Stimulated activated CD8-positive, alpha-beta memory T cell treated with anti-CD3 and anti-CD28 coated beads, Interleukin-15, amount 100 ng/mL, for 48 hours (primary cell): ENCODE results near the gene GCFC2.
A peak's percentile ranks its signal among the peaks of the same experiment; 100 is the strongest.
"Not testable (repeated sequence)": the region's sequence is repeated elsewhere in the genome, so short reads cannot be mapped to it uniquely, and the experiment has no call there.

Experiments
- DNase-seq, 2 donors: peaks; one replicate each; pipeline ENCODE4 v3.0.0-alpha.2; 2020; ENCODE audit warnings: low read depth in 2 of 2

Gene GCFC2

DNA sequence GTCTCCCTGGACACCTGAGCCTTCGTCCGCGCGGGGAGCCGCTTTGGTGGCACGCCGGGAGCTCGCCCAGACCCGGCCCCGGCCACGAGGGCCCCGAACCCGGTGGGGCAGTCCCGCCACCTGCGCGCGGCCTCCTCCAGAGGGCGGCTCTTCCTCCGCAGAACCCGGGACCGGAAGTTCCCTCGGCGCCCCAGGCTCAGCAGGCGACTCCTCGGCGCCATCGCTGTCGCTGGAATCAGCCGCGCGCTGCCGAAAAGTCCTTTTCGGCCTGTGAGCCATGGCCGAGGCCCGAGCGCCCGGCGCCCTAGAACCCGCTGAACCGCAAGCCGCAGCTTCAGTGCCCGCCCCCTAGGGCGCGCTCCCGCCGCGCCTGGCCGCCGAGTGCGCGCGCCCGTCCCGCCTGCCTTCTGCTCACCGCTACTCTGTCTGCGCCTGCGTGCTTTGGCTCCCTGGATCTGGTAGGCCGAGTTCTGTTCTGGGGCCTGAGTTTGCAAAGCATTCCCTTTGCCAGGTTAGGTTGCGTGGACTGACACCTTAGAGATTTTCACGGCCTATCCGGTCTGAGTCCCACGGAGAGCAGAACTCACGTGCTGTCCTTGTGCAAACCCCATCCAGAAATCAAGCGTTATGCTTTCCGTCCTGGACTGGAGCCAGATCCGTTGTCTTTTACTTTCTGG lies at the start of gene GCFC2:
GCFC2 (minus strand) TSS at position 339 of the 677 bp plus-strand sequence; CDS start at position 279, 60 bp downstream.
- peak; percentile 82 to 83 for DNase-seq

DNA sequence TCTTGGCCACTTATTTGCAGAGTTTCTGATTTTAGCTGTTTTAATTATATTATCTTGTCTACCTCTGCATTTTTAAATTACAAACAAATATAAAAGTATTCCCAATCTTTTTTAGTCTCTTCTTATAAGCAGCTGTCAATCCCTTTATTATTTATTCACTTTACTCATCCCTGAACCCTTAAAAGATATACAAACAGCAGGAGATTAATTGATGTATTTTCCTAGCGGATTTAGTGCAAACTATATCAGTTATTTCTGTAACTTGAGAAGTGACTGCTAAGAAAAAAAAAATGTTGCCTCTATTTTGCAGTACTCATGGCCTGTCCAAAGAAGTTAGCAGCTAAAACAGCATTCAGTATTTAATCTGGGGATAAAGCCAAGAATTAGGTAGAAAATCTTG lies 42.1 kb upstream of the GCFC2 start:
- no peak for DNase-seq

DNA sequence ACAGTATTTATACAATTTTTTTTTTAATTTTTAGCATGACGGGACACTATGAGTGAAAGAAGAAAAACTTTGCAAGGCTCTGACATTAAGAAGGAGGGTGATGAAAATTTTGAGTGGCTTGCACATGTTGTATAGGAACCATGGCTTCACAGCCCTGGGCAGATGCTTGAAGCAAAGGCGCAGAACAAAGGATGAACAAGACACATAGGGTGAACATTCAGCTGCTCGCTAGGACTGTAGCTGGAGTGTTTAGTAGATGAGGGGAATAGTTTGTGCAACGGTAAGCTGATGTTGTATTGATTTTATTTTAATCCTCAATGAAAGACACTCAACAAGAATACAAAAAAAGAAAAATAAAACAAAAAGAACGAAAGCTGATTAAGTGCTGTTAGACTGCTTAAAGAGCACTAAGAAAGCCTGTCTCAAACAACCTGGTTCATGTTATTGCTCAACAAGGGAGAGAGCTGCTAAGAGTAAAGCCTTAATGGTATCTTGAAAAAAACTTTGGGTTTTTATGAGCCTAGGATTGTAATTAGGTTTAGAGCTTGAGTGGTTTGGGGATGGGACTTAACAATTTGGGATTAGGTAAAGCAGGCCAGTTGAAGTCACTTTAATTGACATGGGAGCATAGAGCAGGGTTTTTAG lies 41.2 kb upstream of the GCFC2 start:
- DNase-seq: no peak

DNA sequence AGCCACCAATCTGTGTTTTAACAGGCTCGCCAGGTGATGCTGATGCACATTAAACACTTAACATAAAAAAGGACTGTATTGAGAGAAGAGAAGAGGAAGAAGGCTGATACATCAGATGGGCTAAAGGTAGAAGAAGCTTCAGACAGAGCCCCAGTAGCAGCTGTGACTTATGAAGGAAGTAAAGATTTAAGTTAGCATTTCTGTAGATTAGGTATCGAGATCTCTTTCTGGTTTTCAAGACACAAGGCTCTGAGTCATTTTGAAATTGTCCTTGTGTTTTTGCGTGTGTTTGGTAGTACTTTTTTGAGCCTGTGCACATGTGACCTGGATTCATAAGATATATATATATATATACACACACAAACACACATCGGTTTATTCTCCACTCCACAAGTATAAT lies 40.6 kb upstream of the GCFC2 start:
- DNase-seq: no peak

DNA sequence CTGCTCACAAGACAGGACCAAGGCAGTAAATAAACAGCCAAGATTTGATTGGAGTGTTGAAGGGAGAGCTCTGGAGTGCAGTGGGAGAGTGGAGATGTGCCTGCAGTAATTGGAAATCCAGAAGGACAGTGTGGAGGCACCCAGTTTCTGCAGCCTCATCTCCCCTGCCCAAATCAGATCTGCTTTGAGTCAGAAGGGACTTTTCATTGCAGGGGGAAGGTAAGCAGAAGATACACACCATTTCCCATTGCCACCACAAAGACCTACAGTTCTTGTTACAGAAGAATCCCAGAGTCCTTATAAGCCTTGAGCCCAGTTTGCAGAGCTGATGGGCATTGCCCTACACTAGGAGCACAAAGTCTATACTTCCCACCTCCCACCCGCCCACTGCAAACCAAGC lies 27.2 kb upstream of the GCFC2 start:
- DNase-seq: no peak

DNA sequence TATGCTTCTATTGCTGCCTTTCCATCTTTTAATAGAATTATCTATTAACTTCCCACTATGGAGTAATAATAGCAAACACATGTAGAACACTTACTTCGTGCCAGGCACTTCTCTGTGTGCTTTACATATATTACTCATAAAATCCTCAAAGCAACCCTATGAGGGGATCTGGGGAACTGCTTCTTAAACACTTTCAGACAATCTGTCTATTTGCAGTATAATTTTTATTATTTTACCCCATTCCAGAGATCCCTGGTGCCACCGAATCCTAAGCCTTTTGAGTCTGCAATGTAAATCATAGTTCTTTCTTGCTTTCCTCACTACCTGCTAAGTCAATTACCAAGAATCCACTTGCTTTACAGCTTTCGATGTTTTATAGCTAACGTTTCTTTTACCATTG lies 25.6 kb upstream of the GCFC2 start:
- DNase-seq: no peak

DNA sequence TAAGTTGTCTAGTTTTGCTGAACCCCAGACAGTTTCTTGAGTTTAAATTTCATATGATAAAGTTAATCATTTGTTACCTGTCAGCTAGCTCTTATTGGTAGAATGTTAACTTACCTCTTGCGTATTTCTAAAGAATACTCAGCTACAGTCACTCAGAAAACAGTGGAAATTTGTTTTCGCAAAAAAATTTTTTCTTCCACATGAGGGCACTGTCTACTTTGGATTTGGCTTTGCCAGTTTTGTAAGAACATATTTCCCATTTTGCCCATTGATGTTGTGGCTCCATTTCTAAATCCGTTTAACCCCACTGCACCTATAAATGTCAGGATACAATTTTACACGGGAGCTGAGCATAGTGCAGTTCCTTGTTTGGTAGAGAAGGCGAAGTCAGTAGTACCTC lies 19.1 kb upstream of the GCFC2 start:
- no peak for DNase-seq

DNA sequence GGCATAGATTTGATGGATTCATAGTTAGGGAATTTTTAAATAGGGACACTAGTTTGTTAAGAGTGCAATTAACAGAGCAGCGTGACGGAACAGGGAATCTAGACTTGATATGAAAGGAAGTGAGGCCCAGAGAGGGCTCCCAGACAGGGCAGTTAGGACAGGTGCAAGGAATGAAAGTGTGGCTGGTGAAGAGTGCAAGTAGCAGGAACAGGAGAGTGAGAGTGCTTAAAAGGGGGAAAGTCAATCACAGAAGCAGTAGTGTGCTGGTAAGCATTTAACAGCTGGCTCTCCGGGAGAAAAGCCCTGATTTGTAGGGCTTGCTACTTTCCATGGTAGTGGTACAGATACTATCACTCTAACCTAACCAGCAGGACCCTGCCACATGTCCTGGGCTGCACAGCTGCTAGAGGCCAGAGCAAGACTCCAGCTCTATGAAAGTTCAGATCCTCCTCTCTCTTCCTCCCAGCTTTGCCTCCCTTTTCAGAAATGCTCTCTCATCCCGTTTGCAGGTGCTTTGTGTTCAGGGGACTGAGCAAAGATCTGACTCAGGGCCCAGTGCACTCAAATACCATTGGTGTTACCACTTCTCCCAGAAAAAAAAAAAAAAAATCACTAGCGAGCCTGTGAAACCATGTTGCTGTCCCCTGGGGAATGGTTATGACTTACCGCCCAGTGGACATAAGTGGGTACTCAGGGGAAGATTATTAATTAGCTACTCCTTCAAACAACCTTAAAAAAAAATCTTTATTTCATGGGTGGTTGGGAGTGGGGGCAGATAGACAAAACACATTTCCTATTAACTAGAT lies 18.1 kb upstream of the GCFC2 start:
- DNase-seq: no peak

DNA sequence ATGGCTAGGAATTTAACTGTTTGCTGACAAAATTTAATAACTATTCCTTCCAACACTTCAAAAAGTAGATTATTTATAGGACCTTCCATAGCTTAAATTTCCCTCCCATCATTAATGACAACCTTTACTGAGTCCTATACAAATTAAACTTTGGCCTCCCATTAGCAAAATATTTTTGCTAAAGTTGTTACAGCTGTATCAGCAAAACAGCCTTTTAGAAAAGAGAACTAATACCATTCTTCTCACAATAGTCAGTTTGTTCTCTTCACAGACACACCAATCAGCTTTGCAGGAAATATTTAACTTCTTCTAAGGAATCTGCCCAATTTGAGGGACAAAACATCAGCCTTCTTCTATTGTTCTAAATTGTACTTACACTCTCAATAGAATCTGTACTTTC lies 12.0 kb upstream of the GCFC2 start:
- no peak for DNase-seq

DNA sequence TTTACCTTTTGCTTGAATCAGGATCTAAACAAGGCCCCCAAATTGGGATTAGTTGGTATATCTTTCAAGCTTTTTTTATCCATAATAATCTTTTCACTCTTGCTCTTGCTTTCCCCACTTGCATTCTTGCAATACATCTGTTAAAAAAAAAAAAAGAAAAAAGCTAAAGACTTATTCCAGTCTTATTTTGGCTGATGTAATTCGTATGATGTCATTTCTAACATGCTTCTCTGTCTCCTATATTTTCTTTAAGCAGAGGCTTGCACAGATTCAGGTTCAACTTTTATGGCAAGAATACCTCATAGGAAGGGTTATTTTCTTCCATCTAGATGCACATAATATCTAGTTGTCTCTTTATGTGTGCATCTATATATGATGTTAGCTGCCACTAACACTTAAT lies 9.8 kb upstream of the GCFC2 start:
- no peak for DNase-seq

DNA sequence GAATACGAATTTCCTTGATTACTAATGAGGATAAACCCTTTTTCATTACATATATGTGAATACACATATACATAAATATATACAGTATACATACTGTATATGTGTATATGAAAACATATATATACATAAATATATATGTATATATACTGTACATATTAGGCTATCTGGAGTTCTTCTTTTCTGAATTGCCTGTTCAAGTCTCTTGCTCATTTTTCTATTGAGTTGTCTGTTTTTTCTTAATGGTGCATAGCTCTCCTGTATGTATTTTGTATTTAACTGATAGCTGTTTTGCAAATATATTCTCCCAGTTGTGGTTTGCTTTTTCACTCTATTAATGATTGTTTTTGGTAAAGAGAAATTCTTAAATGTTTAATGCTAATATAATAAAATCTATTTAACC lies 8.9 kb upstream of the GCFC2 start:
- DNase-seq: no peak

DNA sequence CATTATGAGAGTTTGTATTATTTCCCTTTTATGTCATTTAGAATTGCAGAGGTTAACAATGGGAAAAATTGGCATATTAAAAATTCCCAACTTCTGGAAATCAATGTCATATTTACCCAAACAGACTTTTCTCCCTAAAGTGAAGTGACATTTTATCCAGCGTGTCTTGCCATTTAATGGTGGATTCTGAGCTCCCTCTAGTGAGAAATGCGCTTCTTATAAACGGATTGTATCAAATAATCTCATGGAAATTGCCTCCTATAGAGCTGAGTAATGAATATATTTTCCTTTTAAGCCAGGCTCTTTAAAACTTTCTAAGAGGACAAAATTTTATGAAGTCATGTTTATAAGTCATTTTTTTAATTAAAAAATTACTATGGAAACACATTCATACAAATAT lies 5.7 kb upstream of the GCFC2 start:
- DNase-seq: no peak

DNA sequence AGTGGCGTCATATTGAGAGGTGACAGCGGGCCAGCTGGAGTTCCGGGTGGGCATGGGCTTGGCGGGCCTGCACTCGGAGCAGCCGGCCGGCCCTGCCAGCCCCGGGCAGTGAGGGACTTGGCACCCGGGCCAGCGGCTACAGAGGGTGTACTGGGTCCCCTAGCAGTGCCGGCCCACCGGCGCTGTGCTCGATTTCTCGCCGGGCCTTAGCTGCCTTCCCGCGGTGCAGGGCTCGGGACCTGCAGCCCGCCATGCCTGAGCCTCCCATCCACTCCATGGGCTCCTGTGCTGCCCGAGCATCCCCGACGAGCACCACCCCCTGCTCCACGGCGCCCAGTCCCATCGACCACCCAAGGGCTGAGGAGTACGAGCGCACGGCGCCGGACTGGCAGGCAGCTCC lies 875 bp upstream of the GCFC2 start:
- not testable (repeated sequence) for DNase-seq

DNA sequence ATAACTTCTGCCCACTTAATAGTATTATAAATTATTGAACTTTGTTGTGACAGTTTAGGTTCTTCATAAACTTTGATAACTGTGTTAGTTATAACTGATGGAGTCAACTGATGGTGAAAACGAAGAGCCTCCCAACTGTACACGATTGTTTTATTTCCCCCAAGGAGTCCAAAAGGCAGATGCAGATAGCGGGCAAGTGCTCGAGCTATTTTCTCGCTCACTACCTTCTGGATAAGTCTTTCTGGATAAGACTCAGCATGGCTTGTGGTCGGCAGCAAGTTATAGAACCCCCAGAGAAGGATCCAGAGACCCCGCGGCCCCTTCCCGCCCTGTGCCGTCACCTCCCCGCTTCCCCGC lies 517 bp downstream of the GCFC2 start:
- no peak for DNase-seq

DNA sequence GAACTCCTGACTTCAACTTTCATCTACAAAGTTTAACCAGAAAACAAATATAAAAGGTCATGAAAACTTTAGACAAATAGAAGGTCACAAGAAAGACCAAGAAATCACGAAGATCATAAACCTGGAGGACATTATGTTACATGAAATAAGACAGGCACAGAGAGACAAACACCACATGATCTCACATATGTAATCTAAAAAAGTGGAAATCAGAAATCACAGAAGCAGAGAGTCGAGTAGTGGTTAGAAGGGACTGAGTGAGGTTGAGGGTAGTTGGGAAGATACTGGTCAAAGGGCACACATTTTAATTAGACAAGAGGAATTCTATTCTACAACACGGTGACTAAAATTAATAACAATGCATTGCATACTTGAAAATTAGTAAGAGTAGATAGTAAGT lies 1.4 kb downstream of the GCFC2 start:
- no peak for DNase-seq

DNA sequence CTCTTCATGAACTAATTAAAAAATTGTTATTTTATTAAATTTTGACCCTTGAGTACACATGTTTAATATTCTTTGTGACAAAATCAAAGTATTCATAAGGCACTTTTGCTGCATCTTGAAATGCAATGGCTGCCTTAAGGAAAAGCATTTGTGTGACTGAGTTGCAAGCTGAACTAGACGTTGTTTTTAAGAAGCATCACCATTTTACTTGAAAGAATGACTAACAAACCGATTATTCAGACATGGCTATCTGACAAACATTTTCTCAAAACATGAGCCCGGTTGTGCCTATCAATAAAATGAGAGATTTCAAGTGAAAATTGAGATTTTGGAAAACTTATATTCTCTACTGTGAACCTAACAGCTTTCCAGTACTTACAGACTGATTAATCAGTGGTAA lies 2.8 kb downstream of the GCFC2 start:
- no peak for DNase-seq

DNA sequence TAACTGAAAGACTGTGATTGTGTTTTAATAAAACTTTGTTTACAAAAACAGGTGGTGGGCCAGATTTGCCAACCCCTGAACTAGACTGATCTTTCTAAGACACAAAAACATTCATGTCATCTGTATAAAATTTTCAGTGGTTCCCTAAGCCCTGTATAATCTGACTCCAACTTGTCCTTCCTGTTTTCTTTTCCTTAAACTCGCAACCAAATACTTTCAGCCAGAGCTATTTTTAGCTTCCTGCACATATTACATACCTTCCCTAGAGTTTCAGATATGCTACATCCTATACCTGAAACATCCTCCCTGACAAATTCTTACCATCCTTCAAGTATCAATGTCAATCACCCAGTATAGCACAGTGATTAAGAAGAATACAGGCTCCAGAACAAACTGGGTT lies 4.8 kb downstream of the GCFC2 start:
- no peak for DNase-seq

DNA sequence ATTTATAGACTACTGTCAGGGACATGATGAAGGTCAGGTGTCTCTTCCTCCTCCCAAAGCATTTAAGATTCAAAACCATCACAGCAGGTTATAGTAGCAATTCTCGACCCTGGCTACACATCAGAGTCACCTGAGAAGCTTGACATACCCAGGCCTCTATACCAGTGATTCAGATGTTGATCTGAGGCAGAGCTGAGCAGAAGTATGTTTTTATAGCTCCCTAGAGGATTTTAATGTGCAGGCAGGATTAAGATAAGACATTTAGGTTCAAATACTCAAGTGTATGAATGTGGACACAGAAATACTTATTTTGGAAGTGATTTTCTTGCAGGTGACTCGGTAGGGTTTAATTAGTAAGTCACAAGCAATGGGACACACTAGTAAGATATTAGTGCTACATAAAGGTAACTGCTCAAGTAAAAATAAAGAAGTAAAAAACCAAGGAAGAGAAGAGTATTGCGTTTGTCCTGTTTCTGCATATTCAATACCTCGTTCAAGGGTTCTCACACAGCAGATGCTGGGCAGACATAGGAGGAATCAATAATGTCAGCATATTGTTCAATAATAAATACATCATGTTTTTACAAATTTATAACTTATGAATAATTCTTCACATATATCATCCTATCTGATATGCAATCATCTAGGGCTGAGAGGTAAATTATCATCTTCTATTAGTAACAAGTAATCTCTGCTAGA lies 7.0 kb downstream of the GCFC2 start:
- DNase-seq: no peak

DNA sequence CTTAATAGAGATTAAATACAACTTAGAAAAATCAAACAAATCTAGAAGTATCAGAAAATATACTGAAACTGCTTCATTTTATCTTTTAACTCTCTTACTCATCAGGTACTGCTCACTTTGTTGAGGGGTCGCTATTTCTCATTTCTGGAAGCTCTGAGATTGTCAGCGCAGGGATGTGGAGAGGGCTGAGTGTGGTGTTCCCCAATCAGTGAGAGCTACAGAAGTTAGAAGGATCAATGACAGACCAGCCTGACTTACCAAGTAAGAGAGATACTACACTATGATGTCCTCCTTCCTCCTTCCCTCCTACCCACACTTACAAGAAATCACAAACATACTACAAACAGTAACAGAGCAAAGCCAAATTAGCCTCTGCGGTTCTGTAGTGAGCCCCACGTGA lies 8.1 kb downstream of the GCFC2 start:
- DNase-seq: no peak

DNA sequence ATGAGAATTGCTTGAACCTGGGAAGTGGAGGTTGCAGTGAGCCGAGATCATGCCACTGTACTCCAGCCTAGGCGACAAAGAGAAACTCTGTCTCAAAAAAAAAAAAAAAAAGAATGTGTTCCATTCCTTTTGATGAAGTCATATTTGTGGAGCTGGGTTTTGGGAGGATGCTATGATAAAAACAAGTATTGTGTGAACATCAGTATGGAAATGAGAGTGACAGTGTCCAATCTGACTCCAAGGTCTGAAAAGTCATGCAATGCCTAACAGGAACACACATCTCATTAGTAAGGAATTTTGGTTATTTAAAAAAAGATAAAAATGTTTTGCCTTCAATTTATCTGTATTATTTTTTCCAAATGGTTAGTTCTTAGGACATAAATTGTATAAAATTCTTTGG lies 11.8 kb downstream of the GCFC2 start:
- DNase-seq: no peak

DNA sequence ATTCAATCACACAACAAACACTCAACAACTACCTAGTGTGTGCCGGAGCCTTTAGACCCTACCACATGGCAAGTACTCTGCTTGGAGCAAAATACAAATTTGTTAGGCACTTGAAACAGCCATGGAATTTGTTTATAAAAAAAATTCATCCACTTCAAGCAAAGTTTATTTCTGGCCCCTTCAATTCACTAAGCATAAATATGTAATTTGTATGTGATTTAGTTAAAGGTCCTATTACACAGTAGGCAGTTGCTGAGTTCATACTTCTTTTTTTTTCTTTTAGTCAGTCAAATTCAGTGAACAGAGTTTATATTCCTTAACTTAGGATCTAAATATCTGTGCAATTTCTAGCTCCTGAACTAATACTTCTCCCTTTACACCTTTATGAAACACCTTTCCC lies 22.5 kb downstream of the GCFC2 start:
- DNase-seq: no peak

DNA sequence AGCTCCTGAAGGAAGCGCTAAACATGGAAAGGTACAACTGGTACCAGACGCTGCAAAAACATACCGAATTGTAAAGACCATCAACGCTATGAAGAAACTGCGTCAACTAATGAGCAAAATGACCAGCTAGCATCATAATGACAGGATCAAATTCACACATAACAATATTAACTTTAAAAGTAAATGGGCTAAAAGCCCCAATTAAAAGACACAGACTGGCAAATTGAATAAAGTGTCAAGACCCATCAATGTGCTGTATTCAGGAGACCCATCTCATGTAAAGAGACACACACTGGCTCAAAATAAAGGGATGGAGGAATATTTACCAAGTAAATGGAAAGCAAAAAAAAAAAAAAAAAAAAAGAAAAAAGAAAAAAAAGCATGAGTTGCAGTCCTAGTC lies 27.3 kb downstream of the GCFC2 start:
- DNase-seq: not testable (repeated sequence)

DNA sequence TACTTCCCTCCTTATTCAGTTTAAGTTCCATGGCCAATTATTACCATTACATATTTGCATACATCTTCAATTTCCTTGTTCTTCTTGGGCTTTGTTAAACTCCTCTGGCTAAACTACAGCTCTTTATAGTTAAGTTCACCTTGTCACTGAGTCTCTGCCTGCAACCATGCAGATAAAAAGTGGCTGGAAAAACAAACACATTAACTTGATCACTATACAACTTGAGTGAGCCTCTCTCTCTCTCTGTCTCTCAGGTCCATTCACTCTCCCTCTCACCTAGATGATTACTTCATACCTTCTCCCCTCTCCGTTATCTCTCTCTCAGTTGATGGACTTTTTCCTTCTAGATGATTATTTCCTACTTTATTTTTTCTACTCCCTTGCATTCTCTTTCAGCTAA lies 30.3 kb downstream of the GCFC2 start:
- no peak for DNase-seq
